GM18511 (cell line): ENCODE data around the gene MVB12A.
A peak's percentile ranks its signal among the peaks of the same experiment; 100 is the strongest.

Experiments used
- ATAC-seq: cut with Tn5 transposase; IDR thresholded peaks from one replicate; pipeline ENCODE4 v1.9.1; 2021; ENCODE audit warnings: mild to moderate bottlenecking, moderate library complexity; ENCODE audit not compliant: unreplicated experiment

MVB12A gene

GRCh38 chr19:17470068-17470841 lies 50.4 kb downstream of the MVB12A start, which contains the start of gene SLC27A1:
SLC27A1 (plus strand) TSS chr19:17470524; CDS start chr19:17470541, 17 bp downstream.
- peak; percentile 82 for ATAC-seq

- no peak for ATAC-seq
Observed at GRCh38 chr19:17471410-17472125, 51.7 kb downstream of the MVB12A start.

GRCh38 chr19:17473041-17473440 lies 53.2 kb downstream of the MVB12A start:
- ATAC-seq = no peak
